Neutrophil (primary cell): ENCODE measurements around the gene ZNF823.
"Not testable (repeated sequence)": the region's sequence is repeated elsewhere in the genome, so short reads cannot be mapped to it uniquely, and the experiment has no call there.

Experiments
- H3K27ac ChIP-seq: fragments of 200-600 bp; sonication (generic); 2 replicates; pipeline ENCODE4 v1.5.1; 2016; ENCODE audit warnings: mild to moderate bottlenecking, moderate library complexity
- H3K27me3 ChIP-seq: fragments of 200-600 bp; sonication (generic); 2 replicates; pipeline ENCODE4 v1.6.0; 2016; ENCODE audit warnings: mild to moderate bottlenecking
- H3K36me3 ChIP-seq: fragments of 200-600 bp; sonication (generic); 2 replicates; pipeline ENCODE4 v1.5.1; 2017
- H3K4me1 ChIP-seq, 2 experiments: fragments of 200-600 bp in 1 of 2; sonication (generic) in 1 of 2; 1 replicate in 1 of 2; 2 replicates in 1 of 2; pipeline versions ENCODE4 v1.5.1 to v1.6.1; 2013 to 2016; ENCODE audit warnings: low read depth in 1 of 2, low read length in 1 of 2, mild to moderate bottlenecking in 1 of 2, moderate library complexity in 1 of 2; ENCODE audit not compliant: control insufficient read depth in 1 of 2, insufficient read depth in 1 of 2
- H3K4me3 ChIP-seq, 2 experiments: fragments of 200-600 bp in 1 of 2; sonication (generic) in 1 of 2; 1 replicate in 1 of 2; 2 replicates in 1 of 2; pipeline ENCODE4 v1.5.1; 2013 to 2016; ENCODE audit warnings: low read depth in 1 of 2, low read length in 1 of 2, mild to moderate bottlenecking in 1 of 2, moderate library complexity in 1 of 2
- H3K9me3 ChIP-seq: fragments of 200-600 bp; sonication (generic); 2 replicates; pipeline ENCODE4 v1.5.1; 2016
- TF ChIP-seq, protein P1 (sequence below): fragments of 200-600 bp; sonication (generic); IDR thresholded peaks from 2 replicates; pipeline ENCODE4 v1.5.1; 2016; ENCODE audit warnings: antibody characterized with exemption

ZNF823 gene

GRCh38 chr19:11780431-11781020 is 41.8 kb upstream of the ZNF823 start:
- H3K4me1 ChIP-seq: no peaks in the 10 kb centered on the region
- peaks cover 39% of the 10 kb centered on the region for H3K36me3 ChIP-seq
- H3K27me3 ChIP-seq: no peaks in the 10 kb centered on the region
- H3K27ac ChIP-seq: no peak overlapping the region
- H3K4me3 ChIP-seq: no peak overlapping the region
- peaks cover 79% of the 10 kb centered on the region for H3K9me3 ChIP-seq
- TF ChIP-seq, protein P1, sequence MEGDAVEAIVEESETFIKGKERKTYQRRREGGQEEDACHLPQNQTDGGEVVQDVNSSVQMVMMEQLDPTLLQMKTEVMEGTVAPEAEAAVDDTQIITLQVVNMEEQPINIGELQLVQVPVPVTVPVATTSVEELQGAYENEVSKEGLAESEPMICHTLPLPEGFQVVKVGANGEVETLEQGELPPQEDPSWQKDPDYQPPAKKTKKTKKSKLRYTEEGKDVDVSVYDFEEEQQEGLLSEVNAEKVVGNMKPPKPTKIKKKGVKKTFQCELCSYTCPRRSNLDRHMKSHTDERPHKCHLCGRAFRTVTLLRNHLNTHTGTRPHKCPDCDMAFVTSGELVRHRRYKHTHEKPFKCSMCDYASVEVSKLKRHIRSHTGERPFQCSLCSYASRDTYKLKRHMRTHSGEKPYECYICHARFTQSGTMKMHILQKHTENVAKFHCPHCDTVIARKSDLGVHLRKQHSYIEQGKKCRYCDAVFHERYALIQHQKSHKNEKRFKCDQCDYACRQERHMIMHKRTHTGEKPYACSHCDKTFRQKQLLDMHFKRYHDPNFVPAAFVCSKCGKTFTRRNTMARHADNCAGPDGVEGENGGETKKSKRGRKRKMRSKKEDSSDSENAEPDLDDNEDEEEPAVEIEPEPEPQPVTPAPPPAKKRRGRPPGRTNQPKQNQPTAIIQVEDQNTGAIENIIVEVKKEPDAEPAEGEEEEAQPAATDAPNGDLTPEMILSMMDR: no peak

GRCh38 chr19:11776669-11777068 is 37.9 kb upstream of the ZNF823 start:
- H3K4me3 ChIP-seq, H3K4me1 ChIP-seq, H3K27ac ChIP-seq, H3K27me3 ChIP-seq: not testable (repeated sequence)
- Histone ChIP-seq H3K36me3 (peaks cover 39% of the 10 kb centered on the region), H3K9me3 (peaks cover 56% of the 10 kb centered on the region)

DNA sequence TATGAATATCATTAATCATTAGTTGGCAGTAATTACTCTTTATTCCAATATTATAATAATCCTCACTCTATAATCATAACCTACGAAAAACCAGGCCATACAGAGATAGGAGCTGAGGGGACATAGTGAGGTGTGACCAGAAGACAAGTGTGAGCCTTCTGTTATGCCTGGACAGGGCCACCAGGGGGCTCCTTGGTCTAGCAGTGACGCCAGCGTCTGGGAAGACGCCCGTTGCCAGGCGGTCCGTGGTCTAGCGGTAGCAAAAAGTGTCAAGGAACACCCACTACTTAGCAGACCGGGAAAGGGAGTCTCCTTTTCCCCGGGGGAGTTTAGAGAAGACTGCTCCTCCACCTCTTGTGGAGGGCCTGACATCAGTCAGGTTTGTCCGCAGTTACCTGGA is 32.8 kb upstream of the ZNF823 start:
- H3K27ac ChIP-seq, H3K27me3 ChIP-seq, H3K4me3 ChIP-seq, H3K36me3 ChIP-seq: not testable (repeated sequence)
- peaks cover 10 to 13% of the 10 kb centered on the region in 2 experiments for H3K4me1 ChIP-seq
- peaks cover 23% of the 10 kb centered on the region for H3K9me3 ChIP-seq

GRCh38 chr19:11769995-11770394 is 31.2 kb upstream of the ZNF823 start:
- TF ChIP-seq, protein P1: no peak
- peaks cover 8% of the 10 kb centered on the region for H3K27me3 ChIP-seq
- H3K4me3 ChIP-seq: no peak overlapping the region
- H3K27ac ChIP-seq: no peak overlapping the region
- H3K9me3 ChIP-seq: peaks cover 18% of the 10 kb centered on the region
- H3K4me1 ChIP-seq: peaks cover 13 to 16% of the 10 kb centered on the region in 2 experiments
- no peaks in the 10 kb centered on the region for H3K36me3 ChIP-seq

DNA sequence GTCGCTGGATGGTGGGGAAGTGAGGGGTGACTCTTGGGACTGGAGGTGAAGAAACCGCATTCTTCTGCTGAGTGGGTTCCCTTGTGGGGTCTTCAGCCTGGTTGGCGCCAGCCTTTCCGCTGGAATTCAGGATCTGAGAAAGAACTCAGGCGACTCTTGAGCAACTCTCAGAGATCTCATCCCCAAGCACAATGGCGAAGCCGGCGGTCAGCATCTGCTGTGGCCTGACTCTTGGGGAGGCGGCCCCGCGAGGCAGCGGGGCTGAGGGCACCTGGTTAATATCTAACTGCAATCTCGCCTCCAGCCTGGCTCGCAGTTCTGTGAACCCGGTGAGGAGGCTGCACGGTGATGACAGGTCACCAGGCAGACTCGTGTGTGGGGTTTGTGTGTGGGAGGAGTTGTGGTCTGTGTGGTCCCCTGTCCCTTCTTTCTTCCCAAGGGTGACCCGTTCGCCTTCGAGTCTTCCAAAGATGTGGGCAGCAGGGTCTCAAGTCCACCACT is 28.9 kb upstream of the ZNF823 start:
- peaks cover 12% of the 10 kb centered on the region for H3K9me3 ChIP-seq
- peaks cover 13 to 16% of the 10 kb centered on the region in 2 experiments for H3K4me1 ChIP-seq
- no peaks in the 10 kb centered on the region for H3K36me3 ChIP-seq
- TF ChIP-seq, protein P1: no peak
- H3K27me3 ChIP-seq: peaks cover 20% of the 10 kb centered on the region
- peak overlapping the region; percentile 73 for H3K27ac ChIP-seq
- H3K4me3 ChIP-seq: peak overlapping the region; percentile 80 to 83

GRCh38 chr19:11766597-11767591 is 28.1 kb upstream of the ZNF823 start, which contains the start of gene ZNF441:
Gene ZNF441, plus strand, starts transcription at chr19:11767000. Its CDS starts 194 bp downstream, at chr19:11767194.
- Histone ChIP-seq H3K4me1 (peaks cover 13 to 16% of the 10 kb centered on the region in 2 experiments), H3K27me3 (peaks cover 20% of the 10 kb centered on the region), H3K27ac (peak within 1 kb of the TSS; percentile 73), H3K4me3 (peak within 1 kb of the TSS; percentile 80 to 83), H3K9me3 (peaks cover 12% of the 10 kb centered on the region), H3K36me3 (no peaks in the 10 kb centered on the region)
- TF ChIP-seq, protein P1: peak; percentile 17
